K562 (cell line): ENCODE data around the gene CTDSPL. TPM values are rescaled to one million over a fixed set of nuclear protein-coding genes. Genes with fewer than 3 reads are reported as not detected.

Experiments
- ATAC-seq: fragments of 200-7000 bp; cut with Tn5 transposase; 3 replicates; pipeline ENCODE4 v1.9.1; 2020; ENCODE audit warnings: moderate library complexity
- BruUV-seq: library from RNA; stranded (reverse); fragments of 400-500 nt; replicated peaks from 2 replicates; lab custom pipeline; 2021; lab: Mats Ljungman, UMichigan
- CTCF ChIA-PET: fragments of 300-600 bp; formaldehyde crosslinking; extraction: SDS; loops from one replicate; lab custom pipeline; 2021; ENCODE audit warnings: low intra/inter-chr PET ratio; lab: Yijun Ruan, JAX
- POLR2A ChIA-PET: fragments of 300-600, 350-650 bp; sonication (Branson Sonifier 250); formaldehyde crosslinking; extraction: SDS; loops from one replicate; lab custom pipeline; 2021; ENCODE audit warnings: antibody characterized with exemption, inconsistent platforms; lab: Yijun Ruan, JAX
- DNase-seq, 4 experiments: peaks; one replicate each; pipeline versions ENCODE4 v3.0.0 to v3.0.0-alpha.2; 2011 to 2018; ENCODE audit warnings: low spot score in 3 of 4, mixed read lengths in 3 of 4; ENCODE audit errors: extremely low read depth in 1 of 4
- FAIRE-seq: peaks from 2 replicates; lab custom pipeline; 2011; peaks lifted over from hg19 to GRCh38; lab: Jason Lieb, UNC
- H2AFZ ChIP-seq: 2 replicates; pipeline ENCODE4 v1.6.0; 2011; ENCODE audit warnings: low read depth, low read length, control low read depth, inconsistent platforms
- H3K27ac ChIP-seq: fragments of 200-600 bp; 3 replicates; pipeline ENCODE4 v1.8.0; 2011; ENCODE audit warnings: low read depth, mild to moderate bottlenecking, control low read depth, inconsistent platforms, low read length, moderate library complexity, mixed read lengths; ENCODE audit errors: extremely low read depth
- H3K27me3 ChIP-seq, 2 experiments: fragments of 300-600 bp in 1 of 2; 2 replicates in 1 of 2; 3 replicates in 1 of 2; pipeline versions ENCODE4 v1.6.0 to v1.8.0; 2011; ENCODE audit warnings: inconsistent platforms in 2 of 2, low read length in 2 of 2, mild to moderate bottlenecking in 1 of 2, mixed read lengths in 1 of 2, moderate library complexity in 1 of 2; ENCODE audit not compliant: control insufficient read depth in 2 of 2, insufficient read depth in 2 of 2
- H3K36me3 ChIP-seq: fragments of 300-600 bp; 3 replicates; pipeline ENCODE4 v1.8.0; 2011; ENCODE audit warnings: mild to moderate bottlenecking, low read length, inconsistent platforms; ENCODE audit not compliant: control insufficient read depth, insufficient read depth
- H3K4me1 ChIP-seq, 2 experiments: fragments of 200-600 bp in 1 of 2; replicated peaks in 1 of 2; 2 replicates in 1 of 2; 3 replicates in 1 of 2; pipeline versions ENCODE4 v1.5.1 to v1.8.0; 2011; ENCODE audit warnings: inconsistent platforms in 2 of 2, low read length in 2 of 2, mild to moderate bottlenecking in 1 of 2, mixed read lengths in 1 of 2, moderate library complexity in 1 of 2; ENCODE audit not compliant: control insufficient read depth in 2 of 2, insufficient read depth in 2 of 2
- H3K4me2 ChIP-seq: 2 replicates; pipeline ENCODE4 v1.6.1; 2011; ENCODE audit warnings: low read length, control low read depth, inconsistent platforms, mixed read lengths; ENCODE audit not compliant: insufficient read depth
- H3K4me3 ChIP-seq: fragments of 200-600 bp; sonication (generic), shearing (Covaris generic); 2 replicates; pipeline ENCODE4 v1.5.1; 2016; ENCODE audit warnings: control low read depth, inconsistent platforms
- H3K79me2 ChIP-seq: fragments of 200-600 bp; 3 replicates; pipeline ENCODE4 v1.8.0; 2011; ENCODE audit warnings: low read length, inconsistent platforms; ENCODE audit not compliant: control insufficient read depth, insufficient read depth
- H3K9ac ChIP-seq, 2 experiments: 2 replicates each; pipeline versions ENCODE4 v1.6.0 to v1.6.1; 2011; ENCODE audit warnings: low read depth in 2 of 2, low read length in 2 of 2, control low read depth in 1 of 2, inconsistent platforms in 1 of 2, mild to moderate bottlenecking in 1 of 2, mixed read lengths in 1 of 2; ENCODE audit not compliant: insufficient read depth in 1 of 2
- H3K9me1 ChIP-seq: one replicate; pipeline ENCODE4 v1.6.0; 2011; ENCODE audit warnings: inconsistent platforms, mild to moderate bottlenecking, low read length, moderate library complexity; ENCODE audit not compliant: control insufficient read depth, insufficient read depth
- H3K9me3 ChIP-seq: replicated peaks from 2 replicates; pipeline ENCODE4 v1.5.1; 2011; ENCODE audit warnings: low read depth, low read length, inconsistent platforms; ENCODE audit not compliant: control insufficient read depth, insufficient read depth
- H4K20me1 ChIP-seq: replicated peaks from 2 replicates; pipeline ENCODE4 v1.6.1; 2011; ENCODE audit warnings: low read length, inconsistent platforms, mixed read lengths; ENCODE audit not compliant: control insufficient read depth, insufficient read depth
- POLR2H ChIP-seq: IDR thresholded peaks from 2 replicates; pipeline ENCODE4 v1.6.1; 2016; ENCODE audit warnings: missing genetic modification characterization, low read depth, mild to moderate bottlenecking, control low read depth, missing compliant biosample characterization, moderate library complexity
- RAD51 ChIP-seq: fragments of 450-650 bp; IDR thresholded peaks from 2 replicates; pipeline ENCODE4 v1.7.1; 2016; ENCODE audit warnings: low read depth, mild to moderate bottlenecking, borderline replicate concordance
- TFE3 ChIP-seq: fragments of 450-650 bp; formaldehyde crosslinking; IDR thresholded peaks from 2 replicates; pipeline ENCODE4 v1.4.0; 2020; ENCODE audit warnings: mild to moderate bottlenecking, mixed read lengths
- TOE1 ChIP-seq, 2 experiments: fragments of 450-650 bp in 1 of 2; sonication (generic) in 1 of 2; formaldehyde crosslinking in 1 of 2; IDR thresholded peaks; 2 replicates each; pipeline versions ENCODE4 v1.7.1 to v1.8.0; 2016 to 2022; ENCODE audit warnings: borderline replicate concordance in 2 of 2, mild to moderate bottlenecking in 2 of 2, antibody characterized with exemption in 1 of 2, inconsistent platforms in 1 of 2, low read depth in 1 of 2, missing genetic modification reagents in 1 of 2, moderate library complexity in 1 of 2
- WGBS: fragments of 100-300 bp; shearing (Covaris generic); methylation state at CpG from one replicate; pipeline ENCODE4 v1.1.6; 2016; ENCODE audit warnings: low coverage, mixed read lengths; ENCODE audit not compliant: insufficient coverage; ENCODE audit errors: missing lambda C conversion rate; 5-methylcytosine and 5-hydroxymethylcytosine counted together
- in situ Hi-C: fragments of 300-500 bp; cut with MboI; formaldehyde crosslinking; loops from 4 replicates; pipeline ENCODE4 v1.15.0; 2018; ENCODE audit warnings: inconsistent platforms, mixed read lengths
- intact Hi-C: fragments of 100-400 bp; cut with micrococcal nuclease; formaldehyde crosslinking; loops from 2 replicates; pipeline ENCODE4 v1.14.2; 2022
- polyA plus RNA-seq, 8 experiments: library from polyadenylated mRNA; depleted of rRNA in 4 of 8; stranded (reverse) in 5 of 8; unstranded in 3 of 8; fragments of >200 nt; fragmentation: Nextera tagmentation in 2 of 8; fragmentation: Illumina TruSeq in 1 of 8; extraction: Ambion mirVana in 2 of 8; extraction: Trizol in 1 of 8; gene quantifications; 2 replicates each; pipeline versions ENCODE4 v1.2.1 to v1.2.3, GENCODE V29; 2011 to 2014; ENCODE audit warnings: inconsistent platforms in 1 of 8, missing spikeins in 1 of 8
- total RNA-seq, 7 experiments: library from RNA; depleted of rRNA in 6 of 7; stranded (reverse); fragments of >200 nt in 6 of 7; fragmentation: Illumina TruSeq in 2 of 7; extraction: Trizol in 2 of 7; gene quantifications; 2 replicates each; pipeline versions ENCODE4 v1.2.1 to v1.2.3, GENCODE V29; 2011 to 2021; ENCODE audit warnings: low replicate concordance in 1 of 7
- TF ChIP-seq, protein P1 (sequence below): sonication (generic); formaldehyde crosslinking; IDR thresholded peaks from 2 replicates; pipeline ENCODE4 v1.5.0; 2020; ENCODE audit warnings: missing genetic modification reagents
- TF ChIP-seq, protein P2 (sequence below): fragments of 450-650 bp; IDR thresholded peaks from 2 replicates; pipeline ENCODE4 v1.6.1; 2017; ENCODE audit warnings: mild to moderate bottlenecking, moderate library complexity

CTDSPL gene
- total and polyA plus RNA-seq, 9 of the 15 experiments (the other 6 are each of a cell fraction or from before 2014, with no cell fraction given): 5.1 to 19.3 (median 11.3) TPM

GRCh38 chr3:37953226-37953625, 91.5 kb downstream of the CTDSPL start:
- FAIRE-seq (no peak), DNase-seq (no peak), ATAC-seq (no peak)
- no peak overlapping the region for H3K4me2 ChIP-seq
- no peaks in the 10 kb centered on the region for H3K9me3 ChIP-seq
- no peaks in the 10 kb centered on the region for H3K36me3 ChIP-seq
- no peak overlapping the region for H3K4me3 ChIP-seq
- no peak overlapping the region for H2AFZ ChIP-seq
- 50% methylated on average over 2 of the region's 2 CpGs for WGBS
- H3K9ac ChIP-seq: no peak overlapping the region
- ChIA-PET POLR2A (no interaction called here), CTCF (no interaction called here)
- no peaks in the 10 kb centered on the region for H3K4me1 ChIP-seq
- intact Hi-C loops: no loop called here
- H3K27ac ChIP-seq: no peak overlapping the region
- peaks cover 0 to 4% of the 10 kb centered on the region in 2 experiments; a peak in 2 of 5 replicates for H3K27me3 ChIP-seq
- in situ Hi-C loops: no loop called here
- no peaks in the 10 kb centered on the region for H3K79me2 ChIP-seq
- no peaks in the 10 kb centered on the region for H4K20me1 ChIP-seq
- no TSS peak for BruUV-seq
- H3K9me1 ChIP-seq: no peaks in the 10 kb centered on the region
- TF ChIP-seq POLR2H (tag) (0 out of 2 replicates have a peak, but pooled peaks have one; percentile 29), RAD51 (peak; percentile 72), TFE3 (peak; percentile 95), TOE1 (IDR thresholded peaks at IDR 0.05; ENCODE audit: borderline replicate concordance) (peak; percentile 53; the same call in 1 of the 2 replicates), TOE1 (CRISPR knock-in tag; IDR thresholded peaks at IDR 0.05; ENCODE audit: borderline replicate concordance, low read depth) (no peak)
- TF ChIP-seq, protein P1, sequence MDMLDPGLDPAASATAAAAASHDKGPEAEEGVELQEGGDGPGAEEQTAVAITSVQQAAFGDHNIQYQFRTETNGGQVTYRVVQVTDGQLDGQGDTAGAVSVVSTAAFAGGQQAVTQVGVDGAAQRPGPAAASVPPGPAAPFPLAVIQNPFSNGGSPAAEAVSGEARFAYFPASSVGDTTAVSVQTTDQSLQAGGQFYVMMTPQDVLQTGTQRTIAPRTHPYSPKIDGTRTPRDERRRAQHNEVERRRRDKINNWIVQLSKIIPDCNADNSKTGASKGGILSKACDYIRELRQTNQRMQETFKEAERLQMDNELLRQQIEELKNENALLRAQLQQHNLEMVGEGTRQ: peak; percentile 25; the same call in 1 of the 2 replicates
- TF ChIP-seq, protein P2, sequence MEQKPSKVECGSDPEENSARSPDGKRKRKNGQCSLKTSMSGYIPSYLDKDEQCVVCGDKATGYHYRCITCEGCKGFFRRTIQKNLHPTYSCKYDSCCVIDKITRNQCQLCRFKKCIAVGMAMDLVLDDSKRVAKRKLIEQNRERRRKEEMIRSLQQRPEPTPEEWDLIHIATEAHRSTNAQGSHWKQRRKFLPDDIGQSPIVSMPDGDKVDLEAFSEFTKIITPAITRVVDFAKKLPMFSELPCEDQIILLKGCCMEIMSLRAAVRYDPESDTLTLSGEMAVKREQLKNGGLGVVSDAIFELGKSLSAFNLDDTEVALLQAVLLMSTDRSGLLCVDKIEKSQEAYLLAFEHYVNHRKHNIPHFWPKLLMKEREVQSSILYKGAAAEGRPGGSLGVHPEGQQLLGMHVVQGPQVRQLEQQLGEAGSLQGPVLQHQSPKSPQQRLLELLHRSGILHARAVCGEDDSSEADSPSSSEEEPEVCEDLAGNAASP: no peak
